Measurements from ENCODE around the gene SULT4A1. TPM values are rescaled to one million over a fixed set of nuclear protein-coding genes. Genes with fewer than 3 reads are reported as not detected.

The SULT4A1 gene
- total and polyA plus RNA-seq, 10 of the 15 experiments (the other 5 are each of a cell fraction or from before 2014, with no cell fraction given): not detected

- TF ChIP-seq PBX3 (IDR thresholded peaks at IDR 0.05; ENCODE audit: insufficient replicate concordance, low read depth, low read length): no peak
- no peak for TF ChIP-seq MYC (IDR thresholded peaks at IDR 0.05; ENCODE audit: insufficient read depth, insufficient read length, insufficient replicate concordance, low read length, severe bottlenecking)
- TF ChIP-seq, protein P1, sequence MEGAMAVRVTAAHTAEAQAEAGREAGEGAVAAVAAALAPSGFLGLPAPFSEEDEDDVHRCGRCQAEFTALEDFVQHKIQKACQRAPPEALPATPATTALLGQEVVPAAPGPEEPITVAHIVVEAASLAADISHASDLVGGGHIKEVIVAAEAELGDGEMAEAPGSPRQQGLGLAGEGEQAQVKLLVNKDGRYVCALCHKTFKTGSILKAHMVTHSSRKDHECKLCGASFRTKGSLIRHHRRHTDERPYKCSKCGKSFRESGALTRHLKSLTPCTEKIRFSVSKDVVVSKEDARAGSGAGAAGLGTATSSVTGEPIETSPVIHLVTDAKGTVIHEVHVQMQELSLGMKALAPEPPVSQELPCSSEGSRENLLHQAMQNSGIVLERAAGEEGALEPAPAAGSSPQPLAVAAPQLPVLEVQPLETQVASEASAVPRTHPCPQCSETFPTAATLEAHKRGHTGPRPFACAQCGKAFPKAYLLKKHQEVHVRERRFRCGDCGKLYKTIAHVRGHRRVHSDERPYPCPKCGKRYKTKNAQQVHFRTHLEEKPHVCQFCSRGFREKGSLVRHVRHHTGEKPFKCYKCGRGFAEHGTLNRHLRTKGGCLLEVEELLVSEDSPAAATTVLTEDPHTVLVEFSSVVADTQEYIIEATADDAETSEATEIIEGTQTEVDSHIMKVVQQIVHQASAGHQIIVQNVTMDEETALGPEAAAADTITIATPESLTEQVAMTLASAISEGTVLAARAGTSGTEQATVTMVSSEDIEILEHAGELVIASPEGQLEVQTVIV (IDR thresholded peaks at IDR 0.05; ENCODE audit: borderline replicate concordance, partially characterized antibody): no peak
- TF ChIP-seq SREBF1 (IDR thresholded peaks at IDR 0.05; ENCODE audit: low read length): no peak
These were observed 29.7 kb downstream of the SULT4A1 start (continued) for GRCh38 chr22:43832393-43833265.

GRCh38 chr22:43831561-43832392 is 30.5 kb downstream of the SULT4A1 start:
- intact Hi-C loops (cut with micrococcal nuclease; ENCODE audit: unreplicated experiment) (no loop called here), in situ Hi-C loops (cut with MboI) (no loop called here)
- H3K79me2 ChIP-seq (ENCODE audit: control insufficient read depth, insufficient read depth, low read length): no peaks in the 10 kb centered on the region
- BruUV-seq (replicated peaks): no TSS peak
- ATAC-seq (no peak), DNase-seq (ENCODE audit: low read depth, low spot score) (no peak), FAIRE-seq (no peak)
- no peak overlapping the region for H2AFZ ChIP-seq (ENCODE audit: control insufficient read depth, low read depth, low read length)
- no peaks in the 10 kb centered on the region for H3K36me3 ChIP-seq (ENCODE audit: control insufficient read depth in 2 of 2, insufficient read depth in 2 of 2, low read length in 1 of 2)
- H3K4me2 ChIP-seq (ENCODE audit: control insufficient read depth, insufficient read depth): no peak overlapping the region
- H4K20me1 ChIP-seq (ENCODE audit: control insufficient read depth, insufficient read depth): no peaks in the 10 kb centered on the region
- ChIA-PET RAD21 (ENCODE audit: unreplicated experiment) (no interaction called here), SMC1A (ENCODE audit: uncharacterized antibody, unreplicated experiment) (no interaction called here), POLR2A (no interaction called here), CTCF (no interaction called here)
- H3K9ac ChIP-seq (ENCODE audit: control insufficient read depth, insufficient read depth, low read length): no peak overlapping the region
- no peaks in the 10 kb centered on the region; a peak in 1 of 4 replicates for H3K27me3 ChIP-seq (replicated peaks in 1 of 2; ENCODE audit: control insufficient read depth in 2 of 2, insufficient read depth in 2 of 2, low read length in 1 of 2)
- H3K9me3 ChIP-seq (replicated peaks; ENCODE audit: control insufficient read depth, insufficient read depth, low read length): no peaks in the 10 kb centered on the region
- H3K4me1 ChIP-seq (ENCODE audit: control insufficient read depth, insufficient read depth, low read length): no peaks in the 10 kb centered on the region
- WGBS (ENCODE audit: insufficient coverage, insufficient replicate concordance, low lambda C conversion rate, missing lambda C conversion rate): 39% methylated on average over 30 of the region's 33 CpGs
- no peak overlapping the region for H3K4me3 ChIP-seq
- H3K27ac ChIP-seq (ENCODE audit: control insufficient read depth, insufficient read depth): no peak overlapping the region
- TF ChIP-seq, protein P2, sequence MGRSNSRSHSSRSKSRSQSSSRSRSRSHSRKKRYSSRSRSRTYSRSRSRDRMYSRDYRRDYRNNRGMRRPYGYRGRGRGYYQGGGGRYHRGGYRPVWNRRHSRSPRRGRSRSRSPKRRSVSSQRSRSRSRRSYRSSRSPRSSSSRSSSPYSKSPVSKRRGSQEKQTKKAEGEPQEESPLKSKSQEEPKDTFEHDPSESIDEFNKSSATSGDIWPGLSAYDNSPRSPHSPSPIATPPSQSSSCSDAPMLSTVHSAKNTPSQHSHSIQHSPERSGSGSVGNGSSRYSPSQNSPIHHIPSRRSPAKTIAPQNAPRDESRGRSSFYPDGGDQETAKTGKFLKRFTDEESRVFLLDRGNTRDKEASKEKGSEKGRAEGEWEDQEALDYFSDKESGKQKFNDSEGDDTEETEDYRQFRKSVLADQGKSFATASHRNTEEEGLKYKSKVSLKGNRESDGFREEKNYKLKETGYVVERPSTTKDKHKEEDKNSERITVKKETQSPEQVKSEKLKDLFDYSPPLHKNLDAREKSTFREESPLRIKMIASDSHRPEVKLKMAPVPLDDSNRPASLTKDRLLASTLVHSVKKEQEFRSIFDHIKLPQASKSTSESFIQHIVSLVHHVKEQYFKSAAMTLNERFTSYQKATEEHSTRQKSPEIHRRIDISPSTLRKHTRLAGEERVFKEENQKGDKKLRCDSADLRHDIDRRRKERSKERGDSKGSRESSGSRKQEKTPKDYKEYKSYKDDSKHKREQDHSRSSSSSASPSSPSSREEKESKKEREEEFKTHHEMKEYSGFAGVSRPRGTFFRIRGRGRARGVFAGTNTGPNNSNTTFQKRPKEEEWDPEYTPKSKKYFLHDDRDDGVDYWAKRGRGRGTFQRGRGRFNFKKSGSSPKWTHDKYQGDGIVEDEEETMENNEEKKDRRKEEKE (IDR thresholded peaks at IDR 0.05): no peak
- no peak for TF ChIP-seq CHD1 (IDR thresholded peaks at IDR 0.05; ENCODE audit: low read depth, low read length)
- TF ChIP-seq, protein P3, sequence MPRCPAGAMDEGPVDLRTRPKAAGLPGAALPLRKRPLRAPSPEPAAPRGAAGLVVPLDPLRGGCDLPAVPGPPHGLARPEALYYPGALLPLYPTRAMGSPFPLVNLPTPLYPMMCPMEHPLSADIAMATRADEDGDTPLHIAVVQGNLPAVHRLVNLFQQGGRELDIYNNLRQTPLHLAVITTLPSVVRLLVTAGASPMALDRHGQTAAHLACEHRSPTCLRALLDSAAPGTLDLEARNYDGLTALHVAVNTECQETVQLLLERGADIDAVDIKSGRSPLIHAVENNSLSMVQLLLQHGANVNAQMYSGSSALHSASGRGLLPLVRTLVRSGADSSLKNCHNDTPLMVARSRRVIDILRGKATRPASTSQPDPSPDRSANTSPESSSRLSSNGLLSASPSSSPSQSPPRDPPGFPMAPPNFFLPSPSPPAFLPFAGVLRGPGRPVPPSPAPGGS (IDR thresholded peaks at IDR 0.05; ENCODE audit: borderline replicate concordance, insufficient read depth, low read depth, low read length, poor library complexity, severe bottlenecking): no peak

All from GM12878 (cell line).